Mucosa of gallbladder (tissue), 1 donor: ENCODE measurements around the gene DDX24. TPM values are rescaled to one million over a fixed set of nuclear protein-coding genes. Genes with fewer than 3 reads are reported as not detected.

Experiments used
- DNase-seq: peaks from one replicate; pipeline ENCODE4 v3.0.0-alpha.2; 2020; ENCODE audit warnings: low spot score
- total RNA-seq: library from RNA; stranded (reverse); gene quantifications from one replicate; pipeline ENCODE4 v1.2.1, GENCODE V29; 2021
- donor health status: DM: no; HTN: no; CAD: no.

DDX24 gene, protein sequence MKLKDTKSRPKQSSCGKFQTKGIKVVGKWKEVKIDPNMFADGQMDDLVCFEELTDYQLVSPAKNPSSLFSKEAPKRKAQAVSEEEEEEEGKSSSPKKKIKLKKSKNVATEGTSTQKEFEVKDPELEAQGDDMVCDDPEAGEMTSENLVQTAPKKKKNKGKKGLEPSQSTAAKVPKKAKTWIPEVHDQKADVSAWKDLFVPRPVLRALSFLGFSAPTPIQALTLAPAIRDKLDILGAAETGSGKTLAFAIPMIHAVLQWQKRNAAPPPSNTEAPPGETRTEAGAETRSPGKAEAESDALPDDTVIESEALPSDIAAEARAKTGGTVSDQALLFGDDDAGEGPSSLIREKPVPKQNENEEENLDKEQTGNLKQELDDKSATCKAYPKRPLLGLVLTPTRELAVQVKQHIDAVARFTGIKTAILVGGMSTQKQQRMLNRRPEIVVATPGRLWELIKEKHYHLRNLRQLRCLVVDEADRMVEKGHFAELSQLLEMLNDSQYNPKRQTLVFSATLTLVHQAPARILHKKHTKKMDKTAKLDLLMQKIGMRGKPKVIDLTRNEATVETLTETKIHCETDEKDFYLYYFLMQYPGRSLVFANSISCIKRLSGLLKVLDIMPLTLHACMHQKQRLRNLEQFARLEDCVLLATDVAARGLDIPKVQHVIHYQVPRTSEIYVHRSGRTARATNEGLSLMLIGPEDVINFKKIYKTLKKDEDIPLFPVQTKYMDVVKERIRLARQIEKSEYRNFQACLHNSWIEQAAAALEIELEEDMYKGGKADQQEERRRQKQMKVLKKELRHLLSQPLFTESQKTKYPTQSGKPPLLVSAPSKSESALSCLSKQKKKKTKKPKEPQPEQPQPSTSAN
- total RNA-seq = 187 TPM

DNA sequence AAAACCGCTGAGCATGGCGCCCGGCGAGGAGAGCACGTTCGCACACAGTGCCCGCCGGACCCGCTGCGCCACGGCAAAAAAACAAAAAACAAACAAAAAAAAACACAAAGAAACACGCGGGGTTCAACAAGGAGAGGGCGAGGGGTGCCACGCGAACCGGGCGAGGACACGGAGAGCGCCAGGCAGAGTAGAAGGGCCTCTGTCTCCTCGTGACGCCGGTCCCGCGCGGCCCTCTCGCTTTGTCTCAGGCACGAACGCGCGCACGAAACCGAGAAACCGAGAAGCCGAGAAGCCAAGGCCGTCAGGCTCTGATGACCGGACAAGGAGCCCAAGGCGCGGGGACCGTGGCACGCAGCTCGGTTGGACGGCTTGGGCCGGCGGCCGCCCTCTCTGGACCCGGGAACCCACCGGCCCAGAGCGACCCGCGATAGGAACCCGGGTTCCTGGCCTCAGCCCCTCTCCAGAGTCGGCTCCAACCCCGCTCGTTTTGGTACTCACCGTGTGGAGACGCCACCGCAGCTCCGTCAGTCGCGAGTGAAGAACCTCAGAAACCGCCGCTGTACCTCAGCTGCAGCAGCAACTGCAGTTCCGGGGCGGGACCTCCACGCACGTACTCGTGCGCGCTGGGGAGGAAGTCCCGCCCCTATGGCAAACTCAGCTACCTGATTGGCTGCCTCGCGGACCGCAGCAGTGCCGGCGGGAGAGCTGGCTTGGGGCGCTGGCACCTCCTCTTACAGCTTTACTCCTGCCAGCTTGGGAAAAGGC lies at the start of gene DDX24, which contains the start of gene IFI27L1:
DDX24 (minus strand) TSS at position 582 of the 765 bp plus-strand sequence. CDS start 1,460 bp downstream, outside the sequence.
IFI27L1 (plus strand) TSS at position 690 of the 765 bp plus-strand sequence. CDS start 15,628 bp downstream, outside the sequence.
- peak; percentile 97 for DNase-seq

- no peak for DNase-seq
These were observed 48.9 kb upstream of the DDX24 start for GRCh38 chr14:94129758-94130414.

DNA sequence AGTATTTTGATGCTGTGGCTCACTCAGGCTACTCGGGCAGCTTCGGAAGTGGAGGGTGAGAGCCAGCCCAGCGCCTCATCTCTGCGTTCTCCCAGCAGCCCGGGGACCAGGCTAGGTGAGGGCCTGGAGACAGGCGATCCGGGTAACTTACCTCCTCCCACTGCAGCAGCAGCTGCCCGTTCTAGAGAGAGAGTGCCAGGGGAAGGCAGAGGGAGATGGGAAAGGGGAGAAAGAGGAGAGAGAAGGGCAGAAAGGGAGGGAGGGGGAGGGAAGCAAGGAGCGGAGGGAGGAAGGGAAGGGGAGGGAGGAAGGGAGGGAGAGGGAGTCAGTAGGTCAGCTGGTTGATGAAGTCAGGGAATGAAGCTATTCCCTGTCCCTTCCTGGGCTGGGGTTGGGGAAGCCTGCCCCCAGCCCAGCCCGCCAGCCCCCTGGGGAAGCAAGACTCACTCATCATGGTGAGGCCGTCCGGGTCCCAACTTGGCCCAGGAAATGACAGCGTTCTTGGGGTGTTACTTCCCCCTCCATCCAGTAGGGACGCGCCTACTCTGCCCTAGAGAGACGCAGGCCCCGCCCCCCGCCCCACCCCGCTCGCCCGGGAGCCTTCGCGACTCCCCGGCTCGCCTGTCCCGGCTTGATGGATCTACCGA lies 48.2 kb upstream of the DDX24 start, which contains the start of gene IFI27L2:
IFI27L2 (minus strand) TSS at position 494 of the 647 bp plus-strand sequence; CDS start at position 454, 40 bp downstream.
- peak; percentile 55 for DNase-seq

DNA sequence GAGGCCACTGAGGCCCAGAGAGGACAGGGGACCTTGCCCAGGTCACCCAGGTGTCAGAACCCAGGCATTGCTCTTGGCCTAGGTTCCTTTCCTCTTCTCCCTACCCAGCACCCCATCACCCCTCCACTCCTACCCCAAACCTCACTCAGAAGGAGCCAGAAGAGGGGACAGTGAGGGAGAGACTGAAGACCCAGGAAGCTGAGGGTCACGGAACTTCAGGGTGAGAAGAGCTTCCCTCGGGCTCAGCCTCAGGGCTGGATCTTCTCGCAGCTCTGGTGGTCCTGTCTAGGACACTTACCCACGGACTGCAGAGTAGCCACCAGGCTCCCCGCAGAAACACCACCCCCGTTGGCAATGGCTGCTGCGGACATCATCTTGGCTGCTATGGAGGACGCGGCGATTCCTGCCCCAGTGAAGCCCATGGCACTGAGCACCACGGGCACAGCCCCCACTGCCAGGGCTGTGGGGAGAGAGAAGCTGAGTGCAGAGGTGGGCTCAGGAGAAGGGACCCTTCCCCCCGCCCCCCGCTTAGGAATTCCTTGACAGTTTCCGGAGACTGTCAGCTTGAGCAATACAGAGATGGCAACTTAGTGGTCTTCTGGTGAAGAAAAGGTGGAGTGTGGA lies 47.3 kb upstream of the DDX24 start:
- DNase-seq = no peak

DNA sequence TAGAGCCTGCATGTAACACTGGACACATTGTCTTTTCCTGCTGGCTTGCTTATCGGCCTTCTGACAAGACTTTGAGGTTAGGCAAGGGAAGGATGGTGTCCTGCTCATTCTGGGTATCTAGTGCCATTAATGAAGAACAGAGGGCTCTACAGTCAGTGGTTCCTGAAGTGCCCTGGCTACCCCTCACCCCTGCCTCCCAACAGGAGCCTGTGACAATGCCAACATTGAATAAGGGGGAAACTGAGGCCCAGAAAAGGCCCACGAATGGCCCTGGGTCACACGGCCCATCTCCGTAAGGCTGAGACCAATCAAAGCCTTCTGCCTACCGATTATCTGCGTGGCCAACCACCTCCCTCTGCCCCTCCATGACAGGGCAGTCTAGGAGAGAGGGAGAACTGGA lies 46.3 kb upstream of the DDX24 start:
- DNase-seq = no peak

GRCh38 chr14:94126800-94127199 lies 45.8 kb upstream of the DDX24 start:
- no peak for DNase-seq

DNA sequence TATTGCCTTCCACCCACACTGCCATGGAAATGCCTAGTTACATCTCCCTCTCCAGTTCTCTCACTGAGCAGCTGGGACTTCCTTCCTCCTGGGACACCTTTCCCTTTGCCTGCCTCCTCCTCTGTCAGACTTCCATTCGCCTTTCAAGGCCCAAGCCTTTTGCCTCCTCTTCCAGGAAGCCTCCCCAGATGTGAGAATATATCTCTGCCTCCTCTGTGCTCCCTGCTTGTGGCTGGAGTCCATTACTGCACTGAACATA lies 45.3 kb upstream of the DDX24 start:
- no peak for DNase-seq

DNA sequence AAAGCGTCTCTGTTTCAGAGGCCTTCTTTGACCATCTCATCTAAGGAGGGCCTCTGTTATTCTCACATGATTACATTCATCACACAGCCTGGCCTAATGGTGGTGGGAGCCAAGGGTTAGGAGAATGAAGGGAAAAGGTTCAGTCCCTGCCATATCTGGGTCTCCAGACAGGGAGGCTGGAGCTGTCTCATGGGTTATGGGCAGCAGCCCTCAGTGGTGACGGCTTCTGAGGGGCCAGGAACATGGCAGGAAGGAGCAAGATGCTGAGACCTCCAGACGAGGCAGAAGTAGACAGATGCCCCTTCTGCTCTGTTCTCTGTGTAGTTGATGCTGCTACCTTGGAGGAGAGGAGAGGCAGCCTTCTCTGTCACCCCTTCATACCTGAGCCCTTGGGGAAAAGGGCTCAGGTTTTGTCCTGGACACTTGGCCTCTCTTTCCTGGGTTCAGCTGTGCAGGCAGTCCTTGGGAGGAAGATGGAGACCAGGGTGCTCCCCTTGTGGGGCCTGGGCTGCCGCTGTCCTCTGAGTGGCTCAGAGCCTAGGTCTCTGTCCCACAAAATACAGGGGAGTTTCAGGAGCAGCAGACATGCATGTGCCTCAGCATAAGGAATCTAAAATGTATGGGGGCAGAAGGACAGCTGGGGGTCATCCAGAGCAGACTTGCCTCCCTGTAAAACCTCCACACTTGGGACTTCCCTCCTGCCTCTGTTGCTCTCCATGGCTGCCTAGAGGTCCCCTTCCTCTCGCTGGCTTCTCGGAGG lies 44.8 kb upstream of the DDX24 start:
- DNase-seq = no peak

GRCh38 chr14:94124582-94125377 lies 43.8 kb upstream of the DDX24 start:
- DNase-seq = peak; percentile 9

GRCh38 chr14:94123868-94124267 lies 42.9 kb upstream of the DDX24 start:
- DNase-seq = peak; percentile 8

GRCh38 chr14:94123296-94123695 lies 42.3 kb upstream of the DDX24 start:
- no peak for DNase-seq

GRCh38 chr14:94122438-94122837 lies 41.4 kb upstream of the DDX24 start:
- DNase-seq = no peak

- no peak for DNase-seq
These were observed 40.5 kb upstream of the DDX24 start for GRCh38 chr14:94121485-94121884.

DNA sequence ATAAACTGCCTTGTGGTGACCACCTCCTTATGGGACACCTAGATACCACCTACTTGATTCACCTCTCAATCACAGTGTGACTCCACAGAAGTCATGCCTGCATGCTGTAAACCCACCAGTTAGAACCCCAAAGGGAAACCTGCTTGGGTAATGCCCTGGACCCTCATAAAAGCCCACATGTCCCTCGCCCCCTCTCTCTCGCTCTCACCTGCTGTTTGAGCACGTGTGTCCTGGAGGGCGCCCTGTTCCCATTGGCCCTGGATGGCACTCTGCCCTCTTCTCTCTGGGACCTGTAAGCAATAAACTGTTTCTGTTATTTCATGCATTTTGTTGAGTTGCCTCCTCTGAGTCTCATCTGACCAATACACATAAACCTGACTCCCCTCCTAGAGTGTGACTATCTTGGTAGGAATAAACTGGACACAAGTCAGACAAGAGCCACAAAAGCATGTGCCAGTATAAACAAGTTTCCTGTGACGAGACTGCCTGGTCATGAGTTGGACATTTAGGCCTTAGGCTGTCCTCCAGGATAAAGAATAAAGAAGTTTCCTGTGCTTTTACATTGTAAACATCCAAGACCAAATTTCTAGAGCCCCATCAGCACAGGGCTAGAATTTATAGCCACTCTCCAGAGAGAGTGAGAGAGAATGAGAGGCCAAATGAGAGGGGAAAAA lies 39.8 kb upstream of the DDX24 start:
- no peak for DNase-seq

- DNase-seq = no peak
These were observed 38.1 kb upstream of the DDX24 start for GRCh38 chr14:94119071-94119470.

DNA sequence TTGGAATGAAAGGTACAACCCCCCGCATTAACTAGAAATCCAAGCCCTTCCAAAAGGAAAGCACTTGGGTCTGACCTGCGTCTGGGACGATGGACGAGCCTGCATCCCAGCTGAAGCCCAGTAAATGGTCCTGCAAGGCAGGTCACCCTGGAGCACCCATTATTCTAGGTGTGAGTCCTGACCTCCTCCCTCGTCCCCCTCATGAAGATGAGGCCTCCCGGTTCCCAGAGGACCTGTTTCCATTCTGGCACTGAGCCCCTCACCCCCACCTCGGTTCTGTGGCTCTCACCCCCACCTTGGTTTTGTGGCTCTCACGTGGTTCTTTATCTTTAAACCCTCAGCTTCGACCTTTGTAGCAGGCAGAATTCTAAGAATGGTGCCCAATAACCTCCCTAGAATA lies 36.9 kb upstream of the DDX24 start:
- no peak for DNase-seq

- DNase-seq = no peak
These were observed 35.7 kb upstream of the DDX24 start for GRCh38 chr14:94116701-94117100.

GRCh38 chr14:94115631-94116030 lies 34.6 kb upstream of the DDX24 start:
- DNase-seq = no peak
